Common myeloid progenitor, CD34-positive (primary cell): Measurements from ENCODE around the gene GOLGA8A.
A peak's percentile ranks its signal among the peaks of the same experiment; 100 is the strongest.

Experiments
- CTCF ChIA-PET: fragments of 350-600 bp; sonication (Branson Sonifier 250); formaldehyde crosslinking; loops from one replicate; lab custom pipeline; 2021; ENCODE audit warnings: antibody characterized with exemption; lab: Charles Lee
- POLR2A ChIA-PET: fragments of 350-600 bp; sonication (Branson Sonifier 250); formaldehyde crosslinking; loops from one replicate; lab custom pipeline; 2021; ENCODE audit warnings: antibody characterized with exemption; lab: Charles Lee
- DNase-seq, 3 donors: peaks; one replicate each; pipeline versions ENCODE4 v3.0.0 to v3.0.0-alpha.2; 2013
- H3K27ac ChIP-seq, 2 experiments: 1 replicate in 1 of 2; 2 replicates in 1 of 2; pipeline ENCODE4 v1.7.0; 2013; ENCODE audit warnings: inconsistent platforms in 2 of 2, low read length in 2 of 2, mild to moderate bottlenecking in 2 of 2, low read depth in 1 of 2, moderate library complexity in 1 of 2; ENCODE audit not compliant: severe bottlenecking in 2 of 2, insufficient read depth in 1 of 2, poor library complexity in 1 of 2
- H3K27me3 ChIP-seq, 5 experiments: replicated peaks in 2 of 5; 1 replicate in 3 of 5; 2 replicates in 2 of 5; pipeline versions ENCODE4 v1.6.1 to v1.7.0; 2013; ENCODE audit warnings: low read length in 4 of 5, mild to moderate bottlenecking in 2 of 5, moderate library complexity in 2 of 5, inconsistent platforms in 1 of 5; ENCODE audit not compliant: insufficient read depth in 5 of 5, control insufficient read depth in 4 of 5
- H3K36me3 ChIP-seq, 4 experiments: 1 replicate in 2 of 4; 2 replicates in 2 of 4; pipeline versions ENCODE4 v1.6.1 to v1.7.0; 2013; ENCODE audit warnings: low read length in 3 of 4, control low read depth in 1 of 4, mild to moderate bottlenecking in 1 of 4; ENCODE audit not compliant: control insufficient read depth in 4 of 4, insufficient read depth in 4 of 4
- H3K4me1 ChIP-seq, 4 experiments: 1 replicate in 3 of 4; 2 replicates in 1 of 4; pipeline versions ENCODE4 v1.6.1 to v1.7.1; 2013; ENCODE audit warnings: low read length in 3 of 4, mild to moderate bottlenecking in 3 of 4, control low read depth in 1 of 4, inconsistent platforms in 1 of 4, moderate library complexity in 1 of 4; ENCODE audit not compliant: control insufficient read depth in 4 of 4, insufficient read depth in 4 of 4; ENCODE audit errors: control extremely low read depth in 1 of 4
- H3K4me3 ChIP-seq, 7 experiments: 1 replicate in 4 of 7; 2 replicates in 3 of 7; pipeline versions ENCODE4 v1.5.1 to v1.7.0; 2013; ENCODE audit warnings: mild to moderate bottlenecking in 7 of 7, low read length in 6 of 7, moderate library complexity in 6 of 7, inconsistent platforms in 2 of 7, low read depth in 2 of 7, control low read depth in 1 of 7; ENCODE audit not compliant: insufficient read depth in 4 of 7, control insufficient read depth in 1 of 7; ENCODE audit errors: extremely low read depth in 1 of 7
- H3K9me3 ChIP-seq, 5 experiments: 1 replicate in 4 of 5; 2 replicates in 1 of 5; pipeline versions ENCODE4 v1.6.1 to v1.7.1; 2013; ENCODE audit warnings: low read length in 4 of 5, mild to moderate bottlenecking in 2 of 5, inconsistent platforms in 1 of 5, low read depth in 1 of 5, moderate library complexity in 1 of 5; ENCODE audit not compliant: control insufficient read depth in 4 of 5, insufficient read depth in 2 of 5; ENCODE audit errors: control extremely low read depth in 1 of 5
- WGBS: methylation state at CpG from one replicate; pipeline ENCODE4 v1.1.5; 2013; ENCODE audit not compliant: insufficient coverage; 5-methylcytosine and 5-hydroxymethylcytosine counted together

The GOLGA8A gene

GRCh38 chr15:34461730-34462129, 24.1 kb upstream of the GOLGA8A start:
- no peak overlapping the region for H3K4me3 ChIP-seq
- ChIA-PET CTCF (no interaction called here), POLR2A (no interaction called here)
- WGBS, result no CpG with 5 or more reads among the region's 1 CpG
- H3K36me3 ChIP-seq, result no peaks in the 10 kb centered on the region
- no peaks in the 10 kb centered on the region for H3K9me3 ChIP-seq
- H3K27me3 ChIP-seq, result no peaks in the 10 kb centered on the region
- no peak for DNase-seq
- H3K27ac ChIP-seq, result no peak overlapping the region
- H3K4me1 ChIP-seq, result no peaks in the 10 kb centered on the region

GRCh38 chr15:34460451-34460850, 22.8 kb upstream of the GOLGA8A start:
- ChIA-PET CTCF (no interaction called here), POLR2A (no interaction called here)
- H3K4me1 ChIP-seq, result no peaks in the 10 kb centered on the region
- H3K27ac ChIP-seq, result no peak overlapping the region
- DNase-seq, result no peak
- no CpG with 5 or more reads among the region's 1 CpG for WGBS
- H3K27me3 ChIP-seq, result no peaks in the 10 kb centered on the region
- H3K9me3 ChIP-seq, result no peaks in the 10 kb centered on the region
- H3K36me3 ChIP-seq, result no peaks in the 10 kb centered on the region
- no peak overlapping the region for H3K4me3 ChIP-seq

- no peaks in the 10 kb centered on the region for H3K36me3 ChIP-seq
- no peaks in the 10 kb centered on the region for H3K9me3 ChIP-seq
- 100% methylated on average over 1 of the region's 9 CpGs for WGBS
- no peak overlapping the region for H3K4me3 ChIP-seq
- H3K4me1 ChIP-seq, result no peaks in the 10 kb centered on the region
- CTCF ChIA-PET, result no interaction called here
- no peaks in the 10 kb centered on the region for H3K27me3 ChIP-seq
- DNase-seq, result no peak
- POLR2A ChIA-PET, result no interaction called here
- no peak overlapping the region for H3K27ac ChIP-seq
Measured at GRCh38 chr15:34456658-34457057, 19.1 kb upstream of the GOLGA8A start.

GRCh38 chr15:34442891-34443290, 5.3 kb upstream of the GOLGA8A start:
- Histone ChIP-seq H3K36me3 (no peaks in the 10 kb centered on the region), H3K27ac (no peak overlapping the region), H3K27me3 (peaks cover 0 to 10% (median 0%) of the 10 kb centered on the region in 5 experiments), H3K4me3 (no peak overlapping the region), H3K9me3 (no peaks in the 10 kb centered on the region), H3K4me1 (no peaks in the 10 kb centered on the region)
- DNase-seq, result no peak
- no CpG with 5 or more reads among the region's 7 CpGs for WGBS
- ChIA-PET CTCF (no interaction called here), POLR2A (no interaction called here)

- Histone ChIP-seq H3K4me1 (peaks cover 0 to 13% (median 10%) of the 10 kb centered on the region in 4 experiments), H3K27ac (no peak overlapping the region), H3K9me3 (no peaks in the 10 kb centered on the region), H3K36me3 (peaks cover 0 to 2% (median 0%) of the 10 kb centered on the region in 4 experiments), H3K27me3 (peaks cover 0 to 6% (median 0%) of the 10 kb centered on the region in 5 experiments), H3K4me3 (no peak overlapping the region)
- POLR2A ChIA-PET, result no interaction called here
- WGBS, result 100% methylated on average over 2 of the region's 5 CpGs
- no peak for DNase-seq
- CTCF ChIA-PET, result interaction anchor here (1.0 kb wide), 1 partner anchor 13 kb away, joined by 3 read pairs; no protein-coding TSS in a partner anchor
Measured at GRCh38 chr15:34439878-34440277, 2.3 kb upstream of the GOLGA8A start.

- no peak overlapping the region for H3K27ac ChIP-seq
- DNase-seq, result peak; percentile 21 to 42 (median 36)
- H3K4me1 ChIP-seq, result peaks cover 0 to 13% (median 10%) of the 10 kb centered on the region in 4 experiments
- H3K9me3 ChIP-seq, result no peaks in the 10 kb centered on the region
- peak overlapping the region; percentile 43 to 77 (median 70) for H3K4me3 ChIP-seq
- POLR2A ChIA-PET, result no interaction called here
- peaks cover 0 to 5% (median 0%) of the 10 kb centered on the region in 5 experiments for H3K27me3 ChIP-seq
- WGBS, result 0% methylated on average over 17 of the region's 70 CpGs
- CTCF ChIA-PET, result no interaction called here
- H3K36me3 ChIP-seq, result peaks cover 2 to 7% (median 4%) of the 10 kb centered on the region in 4 experiments
Measured at GRCh38 chr15:34436956-34437442, 609 bp downstream of the GOLGA8A start.

GRCh38 chr15:34436126-34436955, 1.3 kb downstream of the GOLGA8A start:
- ChIA-PET POLR2A (no interaction called here), CTCF (no interaction called here)
- Histone ChIP-seq H3K27me3 (peaks cover 0 to 5% (median 0%) of the 10 kb centered on the region in 5 experiments), H3K4me3 (peak overlapping the region; percentile 43 to 77 (median 70)), H3K36me3 (peaks cover 2 to 9% (median 5%) of the 10 kb centered on the region in 4 experiments), H3K4me1 (peaks cover 0 to 13% (median 10%) of the 10 kb centered on the region in 4 experiments), H3K27ac (no peak overlapping the region), H3K9me3 (no peaks in the 10 kb centered on the region)
- DNase-seq, result peak in 2 of 3 donors; percentile 47 to 64
- 6% methylated on average over 14 of the region's 31 CpGs for WGBS
